H1 (cell line): ENCODE measurements around the gene NOL4L.

Source experiments
- ATF2 ChIP-seq: IDR thresholded peaks from 2 replicates; pipeline ENCODE4 v1.6.1; 2012; ENCODE audit warnings: low read length, inconsistent platforms
- CBX5 ChIP-seq: fragments of 300-800, 300-1000 bp; sonication (generic); IDR thresholded peaks from 2 replicates; pipeline ENCODE4 v1.7.1; 2016; ENCODE audit warnings: antibody characterized with exemption, low read length, low read depth
- CREB1 ChIP-seq: IDR thresholded peaks from 2 replicates; pipeline ENCODE4 v1.6.1; 2012; ENCODE audit warnings: inconsistent platforms
- CTCF ChIP-seq, 3 experiments: IDR thresholded peaks; 1 replicate in 2 of 3; 2 replicates in 1 of 3; pipeline versions ENCODE4 v1.5.1 to v1.6.1; 2011; ENCODE audit warnings: low read length in 3 of 3, mild to moderate bottlenecking in 3 of 3, inconsistent platforms in 2 of 3, low read depth in 1 of 3, moderate library complexity in 1 of 3; ENCODE audit not compliant: insufficient read depth in 1 of 3; ENCODE audit errors: control extremely low read depth in 1 of 3
- EZH2 ChIP-seq: fragments of 200-600 bp; sonication (generic); IDR thresholded peaks from 2 replicates; pipeline ENCODE4 v1.7.1; 2012; ENCODE audit warnings: low read depth, mild to moderate bottlenecking, moderate library complexity, low read length, inconsistent platforms; ENCODE audit not compliant: severe bottlenecking
- HDAC6 ChIP-seq: IDR thresholded peaks from one replicate; pipeline ENCODE4 v1.7.1; 2012; ENCODE audit warnings: low read depth, mild to moderate bottlenecking, inconsistent platforms, low read length, moderate library complexity
- JUN ChIP-seq: IDR thresholded peaks from 2 replicates; pipeline ENCODE4 v1.6.1; 2011; ENCODE audit warnings: low read depth, mild to moderate bottlenecking, improper control_type of control experiment, low read length
- JUND ChIP-seq: IDR thresholded peaks from 2 replicates; pipeline ENCODE4 v1.6.1; 2011; ENCODE audit warnings: mild to moderate bottlenecking, improper control_type of control experiment, low read length
- SIN3A ChIP-seq, 2 experiments: IDR thresholded peaks in 1 of 2; conservative IDR thresholded peaks in 1 of 2; 2 replicates each; pipeline ENCODE4 v1.6.1; 2011 to 2012; ENCODE audit warnings: low read length in 2 of 2, improper control_type of control experiment in 1 of 2, low read depth in 1 of 2, mild to moderate bottlenecking in 1 of 2
- SIRT6 ChIP-seq: IDR thresholded peaks from one replicate; pipeline ENCODE4 v1.7.1; 2012; ENCODE audit warnings: low read length, inconsistent platforms
- SUZ12 ChIP-seq: fragments of 200-600 bp; sonication (generic); IDR thresholded peaks from 2 replicates; pipeline ENCODE4 v1.6.1; 2012; ENCODE audit warnings: mild to moderate bottlenecking, inconsistent platforms, low read length, moderate library complexity, mixed read lengths
- ZNF274 ChIP-seq: IDR thresholded peaks from 2 replicates; pipeline ENCODE4 v1.7.0; 2012; ENCODE audit warnings: low read length, borderline replicate concordance; ENCODE audit errors: extremely low read depth

GRCh38 chr20:32440069-32440757, 144.9 kb downstream of the NOL4L start:
- TF ChIP-seq CREB1 (no peak), EZH2 (no peak), JUND (no peak), ZNF274 (no peak), CTCF (IDR thresholded peaks at IDR 0.05; ENCODE audit: control extremely low read depth in 1 of 3, insufficient read depth in 1 of 3, low read depth in 1 of 3, low read length in 3 of 3) (no peak), ATF2 (no peak), CBX5 (no peak), HDAC6 (no peak), SIN3A (conservative IDR thresholded peaks at IDR 0.05 in 1 of 2, IDR thresholded peaks at IDR 0.05 in 1 of 2; ENCODE audit: low read depth in 1 of 2, low read length in 2 of 2) (no peak), SUZ12 (no peak), SIRT6 (no peak), JUN (no peak)
